ENCODE measurements around the gene G6PC1.
"Not testable (repeated sequence)": the region's sequence is repeated elsewhere in the genome, so short reads cannot be mapped to it uniquely, and the experiment has no call there.

Gene G6PC1

DNA sequence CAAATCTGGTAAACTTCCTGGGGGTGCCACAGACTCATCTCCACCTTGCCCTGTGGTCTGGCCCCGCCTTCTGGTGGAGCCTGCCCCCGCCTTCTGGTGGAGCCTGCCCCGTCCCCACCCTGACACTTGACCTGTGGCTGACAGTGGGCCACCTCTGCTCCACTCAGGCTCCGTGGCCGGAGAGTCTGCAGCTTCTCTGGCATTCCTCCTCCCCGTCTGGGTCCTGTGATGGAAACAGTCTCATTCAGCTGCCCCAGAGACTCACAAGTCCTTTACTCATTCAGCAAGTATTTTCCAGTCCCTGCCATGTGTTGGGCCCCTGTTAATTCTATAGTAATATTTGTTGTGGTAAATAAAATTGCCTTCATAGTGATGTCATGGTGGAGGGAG lies 21.0 kb upstream of the G6PC1 start:
- TF ChIP-seq, protein P1, sequence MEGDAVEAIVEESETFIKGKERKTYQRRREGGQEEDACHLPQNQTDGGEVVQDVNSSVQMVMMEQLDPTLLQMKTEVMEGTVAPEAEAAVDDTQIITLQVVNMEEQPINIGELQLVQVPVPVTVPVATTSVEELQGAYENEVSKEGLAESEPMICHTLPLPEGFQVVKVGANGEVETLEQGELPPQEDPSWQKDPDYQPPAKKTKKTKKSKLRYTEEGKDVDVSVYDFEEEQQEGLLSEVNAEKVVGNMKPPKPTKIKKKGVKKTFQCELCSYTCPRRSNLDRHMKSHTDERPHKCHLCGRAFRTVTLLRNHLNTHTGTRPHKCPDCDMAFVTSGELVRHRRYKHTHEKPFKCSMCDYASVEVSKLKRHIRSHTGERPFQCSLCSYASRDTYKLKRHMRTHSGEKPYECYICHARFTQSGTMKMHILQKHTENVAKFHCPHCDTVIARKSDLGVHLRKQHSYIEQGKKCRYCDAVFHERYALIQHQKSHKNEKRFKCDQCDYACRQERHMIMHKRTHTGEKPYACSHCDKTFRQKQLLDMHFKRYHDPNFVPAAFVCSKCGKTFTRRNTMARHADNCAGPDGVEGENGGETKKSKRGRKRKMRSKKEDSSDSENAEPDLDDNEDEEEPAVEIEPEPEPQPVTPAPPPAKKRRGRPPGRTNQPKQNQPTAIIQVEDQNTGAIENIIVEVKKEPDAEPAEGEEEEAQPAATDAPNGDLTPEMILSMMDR (conservative IDR thresholded peaks at IDR 0.05), result no peak
- H3K27ac ChIP-seq, result no peak overlapping the region

DNA sequence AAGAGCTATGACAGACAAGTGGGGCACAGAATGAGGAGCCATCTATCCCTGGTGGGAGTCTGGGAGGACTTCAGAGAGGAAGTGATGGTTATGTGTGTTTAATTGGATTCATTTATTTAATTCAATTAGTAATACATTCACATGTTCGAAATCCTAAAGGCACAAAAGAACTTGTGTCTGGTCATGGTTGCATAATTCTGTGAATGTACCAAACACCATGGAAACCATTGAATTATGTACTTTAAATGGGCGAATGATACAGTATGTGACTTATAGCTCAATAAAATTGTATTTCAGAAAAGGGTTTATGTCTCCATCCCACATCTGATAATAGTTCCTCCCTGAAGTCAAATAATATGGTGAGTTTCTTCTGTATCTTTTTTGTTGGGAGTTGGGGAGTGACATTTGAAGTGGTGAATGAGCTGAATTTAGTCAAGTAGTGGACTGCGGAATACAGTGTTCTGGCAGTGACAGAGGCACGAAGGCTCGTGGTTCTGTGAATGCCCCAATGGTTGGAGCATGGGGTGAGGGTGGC lies 19.8 kb upstream of the G6PC1 start:
- TF ChIP-seq, protein P1 (conservative IDR thresholded peaks at IDR 0.05), result no peak
- H3K27ac ChIP-seq, result no peak overlapping the region

DNA sequence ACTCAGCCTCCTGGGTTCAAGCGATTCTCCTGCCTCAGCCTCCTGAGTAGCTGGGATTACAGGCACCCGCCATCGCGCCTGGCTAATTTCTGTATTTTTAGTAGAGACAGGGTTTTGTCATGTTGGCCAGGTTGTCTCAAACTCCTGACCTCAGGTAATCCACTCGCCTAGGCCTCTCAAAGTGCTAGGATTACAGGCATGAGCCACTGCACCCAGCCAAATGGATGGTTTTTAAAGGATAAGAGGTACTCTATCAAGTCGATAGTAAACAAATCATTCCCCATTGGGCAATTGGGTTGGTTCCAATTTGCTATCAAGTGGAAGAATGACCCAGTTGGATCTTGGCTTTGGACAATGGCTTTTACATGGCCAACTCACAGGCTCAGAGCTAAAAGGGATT lies 18.9 kb upstream of the G6PC1 start:
- H3K27ac ChIP-seq, result not testable (repeated sequence)

DNA sequence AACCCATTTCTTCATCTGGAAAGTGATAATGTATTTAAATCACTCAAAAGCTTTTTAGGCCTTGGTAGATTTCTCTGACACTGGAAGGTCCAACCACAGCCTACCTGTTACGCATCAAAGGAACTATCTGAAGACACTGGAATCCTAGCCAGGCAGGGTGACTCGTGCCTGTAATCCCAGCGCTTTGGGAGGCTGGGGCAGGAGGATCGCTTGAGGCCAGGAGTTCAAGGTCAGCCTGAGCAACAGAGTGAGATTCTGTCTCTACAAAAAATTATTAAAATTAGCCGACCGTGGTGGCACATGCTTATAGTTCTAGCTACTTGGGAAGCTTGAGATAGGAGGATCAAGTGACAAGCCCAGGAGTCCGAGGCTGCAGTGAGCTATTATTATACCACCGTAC lies 18.4 kb upstream of the G6PC1 start:
- H3K27ac ChIP-seq, result no peak overlapping the region
- TF ChIP-seq, protein P1 (conservative IDR thresholded peaks at IDR 0.05), result no peak

DNA sequence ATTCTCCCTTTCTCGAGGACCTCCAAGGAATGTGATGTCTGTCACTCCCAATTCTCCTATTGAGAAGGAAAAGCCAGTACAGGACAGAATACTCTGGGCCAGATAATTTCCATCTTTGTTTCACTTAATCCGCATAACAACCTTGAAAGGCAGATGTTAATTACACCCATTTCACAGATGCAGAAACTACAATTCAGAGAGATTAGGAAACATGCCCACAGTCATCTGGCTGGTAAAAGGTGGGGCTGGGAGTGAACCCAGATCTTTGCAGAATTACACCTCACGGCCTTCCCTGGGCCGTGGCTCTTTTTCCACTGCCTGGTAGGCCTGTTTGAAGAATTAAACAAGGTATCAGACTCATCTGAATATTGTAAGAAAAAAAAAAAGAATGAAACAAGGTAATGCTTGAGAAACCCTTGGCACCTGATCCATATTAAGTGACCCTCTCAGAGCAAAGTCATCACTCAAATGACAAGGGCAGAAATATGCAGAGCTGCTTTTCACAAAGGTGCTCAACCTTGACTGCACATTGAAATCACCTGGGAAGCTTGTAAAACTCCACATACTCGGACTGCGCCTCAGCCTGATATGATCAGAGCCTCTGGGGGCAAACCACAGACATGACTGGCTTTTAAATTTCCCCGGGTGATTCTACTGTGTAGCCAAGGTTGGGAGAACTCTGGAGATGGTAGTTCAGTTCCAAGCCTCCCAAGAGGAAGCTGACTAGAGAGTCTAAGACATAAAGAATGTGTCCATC lies 16.6 kb upstream of the G6PC1 start:
- TF ChIP-seq, protein P1 (conservative IDR thresholded peaks at IDR 0.05), result no peak
- H3K27ac ChIP-seq, result no peak overlapping the region

DNA sequence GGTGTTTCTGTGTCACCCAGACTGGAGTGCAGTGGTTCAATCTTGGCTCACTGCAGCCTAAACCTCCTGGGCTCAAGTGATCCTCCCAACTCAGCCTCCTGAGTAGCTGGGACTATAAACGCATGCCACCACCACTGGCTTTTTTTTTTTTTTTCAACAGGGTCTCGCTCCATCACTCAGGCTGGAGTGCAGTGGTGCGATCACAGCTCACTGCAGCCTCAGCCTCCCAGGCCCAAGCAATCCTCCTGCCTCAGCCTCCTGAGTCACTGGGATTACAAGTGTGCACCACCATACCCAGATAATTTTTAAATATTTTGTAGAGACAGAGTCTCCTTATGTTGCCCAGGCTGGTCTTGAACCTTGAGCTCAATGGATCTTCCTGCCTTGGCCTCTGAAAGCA lies 14.8 kb upstream of the G6PC1 start:
- H3K27ac ChIP-seq, result not testable (repeated sequence)

DNA sequence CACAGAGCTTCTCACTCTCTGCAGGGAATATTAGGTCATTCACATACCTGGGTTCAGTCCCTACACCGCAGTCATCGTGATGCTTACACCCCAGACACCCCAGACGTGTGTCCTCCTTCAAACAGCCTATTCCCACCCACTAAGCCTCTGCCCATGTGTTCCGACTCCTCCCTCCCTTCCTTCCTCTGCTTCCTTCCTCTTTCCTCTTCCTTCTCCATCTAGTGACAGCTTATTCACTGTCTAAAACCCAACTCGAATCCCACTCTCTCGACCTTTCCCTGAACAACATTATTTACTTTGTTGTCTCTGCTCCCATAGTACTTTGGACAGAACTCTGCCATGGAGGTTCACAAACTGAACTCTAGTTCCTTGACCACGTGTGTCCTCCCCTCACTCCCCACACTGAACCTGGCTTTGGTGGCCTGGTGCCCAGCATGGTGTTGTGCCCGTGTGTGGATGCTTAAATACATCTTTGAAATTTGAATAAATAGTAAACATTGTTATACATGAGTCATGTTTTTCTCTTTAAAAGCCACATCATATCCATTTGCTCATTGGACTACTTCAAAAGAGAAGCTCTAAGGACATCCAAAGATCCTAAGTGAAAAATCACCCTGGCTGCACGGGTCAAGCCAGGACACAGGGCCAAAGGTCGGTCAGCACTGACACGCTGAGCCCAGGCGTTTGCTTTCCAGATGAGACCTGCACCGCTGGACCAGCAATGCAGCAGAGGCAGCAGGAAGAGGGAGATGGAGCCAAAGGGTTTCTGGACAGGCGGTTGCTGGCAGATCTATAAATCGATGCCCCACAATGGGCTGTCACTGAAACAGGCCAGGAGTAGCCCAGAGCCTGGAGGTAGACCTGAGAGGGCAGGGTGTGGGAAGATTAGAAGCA lies 14.1 kb upstream of the G6PC1 start:
- TF ChIP-seq, protein P1 (conservative IDR thresholded peaks at IDR 0.05), result no peak
- H3K27ac ChIP-seq, result no peak overlapping the region

DNA sequence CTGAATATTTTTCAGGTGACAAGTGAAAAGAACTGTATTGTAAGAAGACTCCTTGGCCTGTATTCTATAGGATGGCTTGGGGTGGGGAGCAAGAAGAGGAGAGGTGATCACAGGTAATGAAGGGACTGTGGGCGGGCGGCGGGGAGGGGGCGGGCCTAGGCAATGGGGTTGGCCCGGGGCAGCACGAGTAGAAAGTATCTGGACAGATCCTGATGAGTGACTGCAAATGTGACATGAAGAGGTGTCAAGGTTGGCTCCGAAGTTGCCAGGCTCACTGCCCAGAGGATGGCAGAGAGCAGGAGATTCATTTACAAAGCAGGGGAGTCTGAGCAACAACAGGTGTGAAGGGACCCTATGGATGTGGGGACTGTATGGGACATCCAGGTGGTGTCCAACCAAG lies 10.8 kb upstream of the G6PC1 start:
- no peak overlapping the region for H3K27ac ChIP-seq
- TF ChIP-seq, protein P1 (conservative IDR thresholded peaks at IDR 0.05), result no peak

Measured in VCaP (cell line).